Mucosa of gallbladder (tissue), 1 donor: ENCODE results near the gene FAM151B. TPM values are rescaled to one million over a fixed set of nuclear protein-coding genes. Genes with fewer than 3 reads are reported as not detected.
"Not testable (repeated sequence)": the region's sequence is repeated elsewhere in the genome, so short reads cannot be mapped to it uniquely, and the experiment has no call there.

Experiments used
- DNase-seq: peaks from one replicate; pipeline ENCODE4 v3.0.0-alpha.2; 2020; ENCODE audit warnings: low spot score
- total RNA-seq: library from RNA; stranded (reverse); gene quantifications from one replicate; pipeline ENCODE4 v1.2.1, GENCODE V29; 2021
- donor health status: DM: no; HTN: no; CAD: no.

The FAM151B gene
- 3.0 TPM for total RNA-seq

GRCh38 chr5:80487829-80488721, at the start of gene FAM151B:
Gene FAM151B (plus strand): TSS chr5:80488100. CDS start chr5:80488124, 24 bp downstream.
- peak; percentile 92 for DNase-seq

- no peak for DNase-seq
Measured at GRCh38 chr5:80438739-80439138, 49.2 kb upstream of the FAM151B start.

GRCh38 chr5:80439213-80439612, 48.7 kb upstream of the FAM151B start:
- DNase-seq: no peak

GRCh38 chr5:80442742-80443141, 45.2 kb upstream of the FAM151B start:
- DNase-seq: no peak

GRCh38 chr5:80453366-80453765, 34.5 kb upstream of the FAM151B start:
- no peak for DNase-seq

GRCh38 chr5:80463269-80463668, 24.6 kb upstream of the FAM151B start:
- DNase-seq: no peak

GRCh38 chr5:80466669-80467485, 21.0 kb upstream of the FAM151B start:
- no peak for DNase-seq

GRCh38 chr5:80468131-80468530, 19.8 kb upstream of the FAM151B start:
- no peak for DNase-seq

- DNase-seq: not testable (repeated sequence)
Measured at GRCh38 chr5:80470631-80471030, 17.3 kb upstream of the FAM151B start.

- no peak for DNase-seq
Measured at GRCh38 chr5:80474929-80475328, 13.0 kb upstream of the FAM151B start.

- DNase-seq: no peak
Measured at GRCh38 chr5:80479713-80480112, 8.2 kb upstream of the FAM151B start.

- no peak for DNase-seq
Measured at GRCh38 chr5:80480354-80480753, 7.5 kb upstream of the FAM151B start.

GRCh38 chr5:80481019-80481893, 6.6 kb upstream of the FAM151B start:
- peak; percentile 30 for DNase-seq

GRCh38 chr5:80482578-80482977, 5.3 kb upstream of the FAM151B start:
- no peak for DNase-seq

- no peak for DNase-seq
Measured at GRCh38 chr5:80483636-80484232, 4.2 kb upstream of the FAM151B start.

GRCh38 chr5:80487444-80487828, 464 bp upstream of the FAM151B start:
- no peak for DNase-seq

- DNase-seq: no peak
Measured at GRCh38 chr5:80491296-80491695, 3.4 kb downstream of the FAM151B start.

- DNase-seq: no peak
Measured at GRCh38 chr5:80492741-80493140, 4.8 kb downstream of the FAM151B start.

- DNase-seq: not testable (repeated sequence)
Measured at GRCh38 chr5:80493443-80493842, 5.5 kb downstream of the FAM151B start.

- DNase-seq: no peak
Measured at GRCh38 chr5:80495891-80496290, 8.0 kb downstream of the FAM151B start.

- DNase-seq: no peak
Measured at GRCh38 chr5:80502800-80503199, 14.9 kb downstream of the FAM151B start.
